H1 (cell line): ENCODE results near the gene AQP7. TPM values are rescaled to one million over a fixed set of nuclear protein-coding genes. Genes with fewer than 3 reads are reported as not detected.

Source experiments
- SP2 ChIP-seq: IDR thresholded peaks from 2 replicates; pipeline ENCODE4 v1.6.1; 2012; ENCODE audit warnings: mild to moderate bottlenecking, low read length, inconsistent platforms
- SP4 ChIP-seq: IDR thresholded peaks from 2 replicates; pipeline ENCODE4 v1.6.1; 2012; ENCODE audit warnings: low read length, inconsistent platforms
- TBP ChIP-seq: IDR thresholded peaks from 2 replicates; pipeline ENCODE4 v1.6.1; 2011; ENCODE audit warnings: low read depth, low read length, improper control_type of control experiment
- YY1 ChIP-seq: IDR thresholded peaks from 2 replicates; pipeline ENCODE4 v1.6.1; 2011; ENCODE audit warnings: low read depth, mild to moderate bottlenecking, low read length
- polyA plus RNA-seq, 7 experiments: library from polyadenylated mRNA; depleted of rRNA in 3 of 7; stranded (reverse) in 5 of 7; unstranded in 2 of 7; fragments of >200 nt in 5 of 7; fragments of 200-250 nt in 2 of 7; gene quantifications; 1 replicate in 5 of 7; 2 replicates in 1 of 7; 4 replicates in 1 of 7; pipeline versions ENCODE4 v1.2.1 to v1.2.3, GENCODE V29; 2011 to 2013; ENCODE audit warnings: missing spikeins in 2 of 7, mixed read lengths in 2 of 7
- total RNA-seq: library from RNA; stranded (reverse); fragmentation: NEBNext Ultra II Directional; extraction: Animal tissue kit (Norgen Biotek cat#: 25700); gene quantifications from 2 replicates; pipeline ENCODE4 v1.2.1, GENCODE V29; 2021

The AQP7 gene
- total and polyA plus RNA-seq, 2 of the 8 experiments (the other 6 are each of a cell fraction or from before 2014, with no cell fraction given) = not detected

GRCh38 chr9:33415501-33416038 is 13.2 kb upstream of the AQP7 start (continued):
- no peak for TF ChIP-seq SP2
- no peak for TF ChIP-seq SP4
- no peak for TF ChIP-seq TBP
- TF ChIP-seq YY1 = no peak
